Activated CD4-positive, alpha-beta memory T cell treated with anti-CD3 and anti-CD28 coated beads, Interleukin-2, amount 10 ng/mL, durations not matched to agents 7 days and 5 days (primary cell): Measurements from ENCODE around the gene ADD3. TPM values are rescaled to one million over a fixed set of nuclear protein-coding genes. Genes with fewer than 3 reads are reported as not detected.

Source experiments
- CTCF ChIA-PET: fragments of 350-600 bp; sonication (Branson Sonifier 250); formaldehyde crosslinking; loops from one replicate; lab custom pipeline; 2021; ENCODE audit warnings: antibody characterized with exemption, inconsistent platforms; lab: Charles Lee
- POLR2A ChIA-PET: fragments of 350-600 bp; sonication (Branson Sonifier 250); formaldehyde crosslinking; loops from one replicate; lab custom pipeline; 2021; ENCODE audit warnings: antibody characterized with exemption; lab: Charles Lee
- DNase-seq: peaks from one replicate; pipeline ENCODE4 v3.0.0-alpha.2; 2020
- H3K27ac Mint-ChIP-seq: one replicate; pipeline ENCODE4 v1.8.0; 2021; ENCODE audit warnings: mild to moderate bottlenecking, mixed read lengths
- H3K27me3 Mint-ChIP-seq: one replicate; pipeline ENCODE4 v1.8.0; 2021; ENCODE audit warnings: mixed read lengths
- H3K36me3 Mint-ChIP-seq: one replicate; pipeline ENCODE4 v1.8.0; 2021; ENCODE audit warnings: low read depth, mixed read lengths
- H3K4me1 Mint-ChIP-seq: one replicate; pipeline ENCODE4 v1.8.0; 2021; ENCODE audit warnings: mixed read lengths
- H3K4me3 Mint-ChIP-seq: one replicate; pipeline ENCODE4 v1.8.0; 2021; ENCODE audit warnings: mild to moderate bottlenecking, mixed read lengths
- H3K9me3 Mint-ChIP-seq: one replicate; pipeline ENCODE4 v1.8.0; 2021; ENCODE audit warnings: mixed read lengths
- total RNA-seq, 2 experiments: library from RNA; stranded (reverse); gene quantifications; one replicate each; pipeline ENCODE4 v1.2.3, GENCODE V29; 2021

Gene ADD3
- total RNA-seq, 2 experiments from 2014 or later = 400 to 401 TPM

GRCh38 chr10:110065269-110065668 lies 57.5 kb downstream of the ADD3 start:
- ChIA-PET CTCF (no interaction called here), POLR2A (interaction anchor here (0.8 kb wide), 1 partner anchor 10 kb away, joined by 3 read pairs; no protein-coding TSS in a partner anchor)
- no peaks in the 10 kb centered on the region for H3K27me3 Mint-ChIP-seq
- H3K9me3 Mint-ChIP-seq = no peaks in the 10 kb centered on the region
- H3K27ac Mint-ChIP-seq = no peak overlapping the region
- peaks cover 84% of the 10 kb centered on the region for H3K4me1 Mint-ChIP-seq
- no peak overlapping the region for H3K4me3 Mint-ChIP-seq
- H3K36me3 Mint-ChIP-seq = peaks cover 20% of the 10 kb centered on the region
- DNase-seq = no peak

GRCh38 chr10:110067960-110068770 lies 60.4 kb downstream of the ADD3 start:
- Mint-ChIP-seq H3K4me3 (peak overlapping the region; percentile 60), H3K27ac (peak overlapping the region; percentile 97), H3K27me3 (no peaks in the 10 kb centered on the region), H3K4me1 (peaks cover 83% of the 10 kb centered on the region), H3K9me3 (no peaks in the 10 kb centered on the region), H3K36me3 (peaks cover 10% of the 10 kb centered on the region)
- DNase-seq = peak; percentile 72
- CTCF ChIA-PET = interaction anchor here (0.7 to 3.3 kb wide), 15 partner anchors 9 to 238 kb away, joined by 3 to 11 read pairs (median 4); partner anchors contain the start of gene ADD3
- POLR2A ChIA-PET = interaction anchor here (0.6 to 21.9 kb wide), 18 partner anchors 9 to 431 kb away, joined by 3 to 446 read pairs (median 4); partner anchors contain the start of gene ADD3

- ChIA-PET POLR2A (interaction anchor here (1.3 to 21.9 kb wide), 8 partner anchors 9 to 58 kb away, joined by 3 to 446 read pairs (median 44); partner anchors contain the start of gene ADD3), CTCF (interaction anchor here (0.8 to 3.3 kb wide), 12 partner anchors 8 to 185 kb away, joined by 3 to 11 read pairs (median 6); no protein-coding TSS in a partner anchor)
- Mint-ChIP-seq H3K9me3 (no peaks in the 10 kb centered on the region), H3K27ac (peak overlapping the region; percentile 97), H3K27me3 (no peaks in the 10 kb centered on the region), H3K36me3 (peaks cover 15% of the 10 kb centered on the region), H3K4me3 (peak overlapping the region; percentile 60), H3K4me1 (peaks cover 85% of the 10 kb centered on the region)
- peak; percentile 34 for DNase-seq
These were observed 61.0 kb downstream of the ADD3 start for GRCh38 chr10:110068780-110069179.

GRCh38 chr10:110069502-110069982 lies 61.8 kb downstream of the ADD3 start:
- DNase-seq = no peak
- POLR2A ChIA-PET = interaction anchor here (1.3 to 21.9 kb wide), 6 partner anchors 8 to 59 kb away, joined by 3 to 446 read pairs (median 65); partner anchors contain the start of gene ADD3
- H3K27me3 Mint-ChIP-seq = no peaks in the 10 kb centered on the region

GRCh38 chr10:110073896-110074295 lies 66.1 kb downstream of the ADD3 start:
- no peak for DNase-seq
- no peak overlapping the region for H3K4me3 Mint-ChIP-seq
- no peaks in the 10 kb centered on the region for H3K27me3 Mint-ChIP-seq
- POLR2A ChIA-PET = interaction anchor here (1.5 to 21.9 kb wide), 5 partner anchors 11 to 83 kb away, joined by 4 to 446 read pairs (median 15); partner anchors contain the start of gene ADD3
- H3K4me1 Mint-ChIP-seq = peaks cover 79% of the 10 kb centered on the region
- CTCF ChIA-PET = interaction anchor here (0.6 to 3.7 kb wide), 6 partner anchors 11 to 97 kb away, joined by 3 to 15 read pairs (median 4); no protein-coding TSS in a partner anchor
- peaks cover 32% of the 10 kb centered on the region for H3K36me3 Mint-ChIP-seq
- no peaks in the 10 kb centered on the region for H3K9me3 Mint-ChIP-seq
- peak overlapping the region; percentile 67 for H3K27ac Mint-ChIP-seq

More at GRCh38 chr10:110069502-110069982, 61.8 kb downstream of the ADD3 start:
- peak overlapping the region; percentile 97 for H3K27ac Mint-ChIP-seq
- CTCF ChIA-PET = interaction anchor here (0.7 to 3.3 kb wide), 12 partner anchors 9 to 140 kb away, joined by 3 to 11 read pairs (median 6); no protein-coding TSS in a partner anchor
- peak overlapping the region; percentile 60 for H3K4me3 Mint-ChIP-seq
- peaks cover 86% of the 10 kb centered on the region for H3K4me1 Mint-ChIP-seq
- peaks cover 21% of the 10 kb centered on the region for H3K36me3 Mint-ChIP-seq
- no peaks in the 10 kb centered on the region for H3K9me3 Mint-ChIP-seq

GRCh38 chr10:110074298-110074697 lies 66.5 kb downstream of the ADD3 start:
- no peak overlapping the region for H3K4me3 Mint-ChIP-seq

GRCh38 chr10:110074758-110075671 lies 67.2 kb downstream of the ADD3 start:
- DNase-seq = no peak
- H3K36me3 Mint-ChIP-seq = peaks cover 37% of the 10 kb centered on the region
- H3K27ac Mint-ChIP-seq = peak overlapping the region; percentile 84
- no peaks in the 10 kb centered on the region for H3K27me3 Mint-ChIP-seq
- peaks cover 81% of the 10 kb centered on the region for H3K4me1 Mint-ChIP-seq
- no peaks in the 10 kb centered on the region for H3K9me3 Mint-ChIP-seq
- ChIA-PET POLR2A (interaction anchor here (0.8 to 21.9 kb wide), 9 partner anchors 8 to 165 kb away, joined by 3 to 446 read pairs (median 5); partner anchors contain the start of gene ADD3), CTCF (interaction anchor here (0.8 to 3.7 kb wide), 4 partner anchors 10 to 99 kb away, joined by 3 to 15 read pairs (median 3); no protein-coding TSS in a partner anchor)
- peak overlapping the region; percentile 37 for H3K4me3 Mint-ChIP-seq

More at GRCh38 chr10:110074298-110074697, 66.5 kb downstream of the ADD3 start:
- ChIA-PET POLR2A (interaction anchor here (1.5 to 21.9 kb wide), 5 partner anchors 10 to 83 kb away, joined by 4 to 446 read pairs (median 15); partner anchors contain the start of gene ADD3), CTCF (interaction anchor here (0.6 to 3.7 kb wide), 4 partner anchors 11 to 97 kb away, joined by 3 to 15 read pairs (median 3); no protein-coding TSS in a partner anchor)
- Mint-ChIP-seq H3K4me1 (peaks cover 79% of the 10 kb centered on the region), H3K27ac (peak overlapping the region; percentile 84), H3K9me3 (no peaks in the 10 kb centered on the region), H3K36me3 (peaks cover 35% of the 10 kb centered on the region), H3K27me3 (no peaks in the 10 kb centered on the region)
- no peak for DNase-seq

GRCh38 chr10:110075686-110076085 lies 67.9 kb downstream of the ADD3 start:
- Mint-ChIP-seq H3K4me1 (peaks cover 80% of the 10 kb centered on the region), H3K9me3 (no peaks in the 10 kb centered on the region), H3K27ac (peak overlapping the region; percentile 84), H3K36me3 (peaks cover 39% of the 10 kb centered on the region), H3K27me3 (no peaks in the 10 kb centered on the region), H3K4me3 (peak overlapping the region; percentile 37)
- no peak for DNase-seq
- ChIA-PET CTCF (interaction anchor here (0.9 to 3.7 kb wide), 2 partner anchors 9 to 99 kb away, joined by 3 to 15 read pairs; no protein-coding TSS in a partner anchor), POLR2A (interaction anchor here (0.8 to 21.9 kb wide), 10 partner anchors 9 to 166 kb away, joined by 3 to 446 read pairs (median 5); partner anchors contain the start of genes ADD3 and MXI1)

- peak; percentile 54 for DNase-seq
- H3K36me3 Mint-ChIP-seq = peaks cover 43% of the 10 kb centered on the region
- CTCF ChIA-PET = interaction anchor here (1.0 to 2.6 kb wide), 7 partner anchors 9 to 193 kb away, joined by 3 to 13 read pairs (median 7); no protein-coding TSS in a partner anchor
- peaks cover 81% of the 10 kb centered on the region for H3K4me1 Mint-ChIP-seq
- H3K9me3 Mint-ChIP-seq = no peaks in the 10 kb centered on the region
- peak overlapping the region; percentile 99 for H3K27ac Mint-ChIP-seq
- POLR2A ChIA-PET = interaction anchor here (0.7 to 21.9 kb wide), 27 partner anchors 8 to 202 kb away, joined by 3 to 446 read pairs (median 4); partner anchors contain the start of genes ADD3 and MXI1
- no peaks in the 10 kb centered on the region for H3K27me3 Mint-ChIP-seq
- H3K4me3 Mint-ChIP-seq = peak overlapping the region; percentile 89
These were observed 69.0 kb downstream of the ADD3 start for GRCh38 chr10:110076559-110077318.

GRCh38 chr10:110077436-110078130 lies 69.8 kb downstream of the ADD3 start:
- H3K9me3 Mint-ChIP-seq = no peaks in the 10 kb centered on the region
- peaks cover 48% of the 10 kb centered on the region for H3K36me3 Mint-ChIP-seq
- peak overlapping the region; percentile 99 for H3K27ac Mint-ChIP-seq
- H3K27me3 Mint-ChIP-seq = no peaks in the 10 kb centered on the region
- no peak for DNase-seq
- peaks cover 82% of the 10 kb centered on the region for H3K4me1 Mint-ChIP-seq
- H3K4me3 Mint-ChIP-seq = peak overlapping the region; percentile 89
- POLR2A ChIA-PET = interaction anchor here (0.6 to 21.9 kb wide), 30 partner anchors 7 to 787 kb away, joined by 3 to 446 read pairs (median 4); partner anchors contain the start of genes ADD3 and MXI1
- CTCF ChIA-PET = interaction anchor here (0.7 to 2.6 kb wide), 12 partner anchors 9 to 194 kb away, joined by 3 to 13 read pairs (median 6); no protein-coding TSS in a partner anchor
